ENCODE measurements around the gene CD7.

DNA sequence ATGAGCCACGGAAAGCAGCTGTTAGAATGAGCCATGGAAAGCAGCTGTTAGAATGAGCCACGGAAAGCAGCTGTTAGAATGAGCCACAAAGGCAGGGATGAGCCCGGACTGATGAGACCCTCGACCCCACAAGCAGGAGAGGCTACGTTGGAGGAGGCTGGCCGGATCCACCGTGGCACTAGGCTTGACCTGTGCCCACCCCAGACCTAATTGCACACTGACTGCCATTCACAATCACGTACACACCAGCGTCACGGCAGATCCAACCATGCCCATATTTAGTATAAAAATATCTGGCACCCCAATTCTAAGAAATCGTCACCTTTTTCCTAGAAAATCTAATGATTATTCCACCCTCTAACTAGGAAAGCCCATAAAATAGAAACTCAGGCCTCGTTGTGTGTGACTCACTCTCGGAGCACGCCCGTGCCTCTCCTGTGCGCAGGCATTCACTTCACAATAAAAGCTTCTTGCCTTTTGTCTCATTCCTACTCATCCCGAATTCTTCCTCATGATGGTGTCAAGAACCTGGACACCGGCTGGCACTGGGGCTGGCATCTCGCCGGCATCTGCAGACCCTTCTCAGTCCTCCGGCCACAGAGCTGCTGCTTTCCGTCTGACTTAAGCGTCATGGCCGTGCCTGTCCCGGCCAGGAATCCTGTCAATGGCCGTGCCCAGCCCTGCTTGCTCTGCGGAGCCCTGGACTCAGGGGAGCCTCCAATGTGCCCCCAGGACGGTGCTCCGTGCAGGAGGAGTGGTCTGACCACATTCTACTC lies 21.6 kb upstream of the CD7 start:
- TF ChIP-seq, protein P1, sequence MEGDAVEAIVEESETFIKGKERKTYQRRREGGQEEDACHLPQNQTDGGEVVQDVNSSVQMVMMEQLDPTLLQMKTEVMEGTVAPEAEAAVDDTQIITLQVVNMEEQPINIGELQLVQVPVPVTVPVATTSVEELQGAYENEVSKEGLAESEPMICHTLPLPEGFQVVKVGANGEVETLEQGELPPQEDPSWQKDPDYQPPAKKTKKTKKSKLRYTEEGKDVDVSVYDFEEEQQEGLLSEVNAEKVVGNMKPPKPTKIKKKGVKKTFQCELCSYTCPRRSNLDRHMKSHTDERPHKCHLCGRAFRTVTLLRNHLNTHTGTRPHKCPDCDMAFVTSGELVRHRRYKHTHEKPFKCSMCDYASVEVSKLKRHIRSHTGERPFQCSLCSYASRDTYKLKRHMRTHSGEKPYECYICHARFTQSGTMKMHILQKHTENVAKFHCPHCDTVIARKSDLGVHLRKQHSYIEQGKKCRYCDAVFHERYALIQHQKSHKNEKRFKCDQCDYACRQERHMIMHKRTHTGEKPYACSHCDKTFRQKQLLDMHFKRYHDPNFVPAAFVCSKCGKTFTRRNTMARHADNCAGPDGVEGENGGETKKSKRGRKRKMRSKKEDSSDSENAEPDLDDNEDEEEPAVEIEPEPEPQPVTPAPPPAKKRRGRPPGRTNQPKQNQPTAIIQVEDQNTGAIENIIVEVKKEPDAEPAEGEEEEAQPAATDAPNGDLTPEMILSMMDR (IDR thresholded peaks at IDR 0.05 in 8 of 11, conservative IDR thresholded peaks at IDR 0.05 in 3 of 11): no peak
- TF ChIP-seq POLR2AphosphoS5 (IDR thresholded peaks at IDR 0.05) (no peak), POLR2A (IDR thresholded peaks at IDR 0.05) (no peak)

Measured in spleen (tissue), 7 donors.